HG03064 (cell line): ENCODE results near the gene HNRNPA2B1.
"Not testable (repeated sequence)": the region's sequence is repeated elsewhere in the genome, so short reads cannot be mapped to it uniquely, and the experiment has no call there.

Source experiments
- ATAC-seq: cut with Tn5 transposase; IDR thresholded peaks from one replicate; pipeline ENCODE4 v1.9.1; 2021; ENCODE audit warnings: low read depth; ENCODE audit not compliant: unreplicated experiment

The HNRNPA2B1 gene

DNA sequence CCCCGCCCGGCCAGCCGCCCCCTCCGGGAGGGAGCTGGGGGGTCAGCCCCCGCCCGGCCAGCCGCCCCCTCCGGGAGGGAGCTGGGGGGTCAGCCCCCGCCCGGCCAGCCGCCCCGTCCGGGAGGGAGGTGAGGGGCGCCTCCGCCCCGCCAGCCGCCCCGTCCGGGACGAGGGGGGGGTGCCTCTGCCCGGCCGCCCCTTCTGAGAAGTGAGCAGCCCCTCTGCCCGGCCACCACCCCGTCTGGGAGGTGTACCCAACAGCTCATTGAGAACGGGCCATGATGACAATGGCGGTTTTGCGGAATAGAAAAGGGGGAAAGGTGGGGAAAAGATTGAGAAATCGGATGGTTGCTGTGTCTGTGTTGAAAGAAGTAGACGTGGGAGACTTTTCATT lies 52.2 kb downstream of the HNRNPA2B1 start:
- ATAC-seq, result not testable (repeated sequence)

DNA sequence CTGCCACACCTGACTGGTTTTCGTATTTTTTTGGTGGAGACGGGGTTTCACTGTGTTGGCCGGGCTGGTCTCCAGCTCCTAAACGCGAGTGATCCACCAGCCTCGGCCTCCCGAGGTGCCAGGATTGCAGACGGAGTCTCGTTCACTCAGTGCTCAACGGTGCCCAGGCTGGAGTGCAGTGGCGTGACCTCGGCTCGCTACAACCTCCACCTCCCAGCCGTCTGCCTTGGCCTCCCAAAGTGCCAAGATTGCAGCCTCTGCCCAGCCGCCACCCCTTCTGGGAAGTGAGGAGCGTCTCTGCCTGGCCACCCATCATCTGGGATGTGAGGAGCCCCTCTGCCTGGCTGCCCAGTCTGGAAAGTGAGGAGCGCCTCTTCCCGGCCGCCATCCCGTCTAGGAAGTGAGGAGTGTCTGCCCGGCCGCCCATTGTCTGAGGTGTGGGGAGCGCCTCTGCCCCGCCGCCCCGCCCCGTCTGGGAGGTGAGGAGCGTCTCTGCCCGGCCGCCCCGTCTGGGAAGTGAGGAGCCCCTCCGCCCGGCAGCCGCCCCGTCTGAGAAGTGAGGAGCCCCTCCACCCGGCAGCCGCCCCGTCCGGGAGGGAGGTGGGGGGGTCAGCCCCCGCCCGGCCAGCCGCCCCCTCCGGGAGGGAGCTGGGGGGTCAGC lies 52.8 kb downstream of the HNRNPA2B1 start:
- ATAC-seq, result not testable (repeated sequence)

DNA sequence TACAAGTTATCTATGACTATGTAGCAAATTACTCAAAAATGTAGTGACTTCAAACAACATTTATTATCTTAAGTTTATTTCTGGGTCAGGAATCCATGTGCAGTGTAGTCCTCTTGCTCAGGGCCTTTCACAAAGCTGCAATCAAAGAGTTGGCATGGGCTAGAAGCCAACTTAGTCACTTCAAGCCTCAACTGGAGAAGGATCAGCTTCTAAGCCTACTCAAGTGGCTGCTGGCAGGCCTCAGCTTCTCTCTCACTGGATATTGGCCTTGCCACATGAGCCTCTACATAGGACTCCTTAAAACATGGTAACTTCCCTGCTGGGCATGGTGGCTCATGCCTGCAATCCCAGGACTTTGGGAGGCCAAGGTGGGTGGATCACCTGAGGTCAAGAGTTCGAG lies 53.5 kb downstream of the HNRNPA2B1 start:
- ATAC-seq, result no peak

DNA sequence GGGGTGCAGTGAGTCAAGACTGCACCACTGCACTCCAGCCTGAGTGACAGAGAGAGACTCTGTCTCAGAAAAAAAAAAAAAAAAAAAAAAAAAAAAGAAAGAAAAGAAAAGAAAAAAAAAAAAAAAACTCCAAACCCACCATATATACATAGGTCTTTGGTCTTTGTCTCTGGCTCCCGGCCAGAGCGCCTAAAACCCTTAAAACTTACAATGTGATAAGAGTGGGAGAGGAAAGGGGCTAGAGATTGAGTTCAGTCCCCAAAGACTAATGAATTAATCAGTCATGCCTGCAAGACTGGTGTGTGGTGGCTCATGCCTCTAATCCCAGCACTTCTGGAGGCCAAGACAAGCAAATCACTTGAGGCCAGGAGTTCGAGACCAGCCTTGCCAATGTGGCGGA lies 55.3 kb downstream of the HNRNPA2B1 start:
- no peak for ATAC-seq

DNA sequence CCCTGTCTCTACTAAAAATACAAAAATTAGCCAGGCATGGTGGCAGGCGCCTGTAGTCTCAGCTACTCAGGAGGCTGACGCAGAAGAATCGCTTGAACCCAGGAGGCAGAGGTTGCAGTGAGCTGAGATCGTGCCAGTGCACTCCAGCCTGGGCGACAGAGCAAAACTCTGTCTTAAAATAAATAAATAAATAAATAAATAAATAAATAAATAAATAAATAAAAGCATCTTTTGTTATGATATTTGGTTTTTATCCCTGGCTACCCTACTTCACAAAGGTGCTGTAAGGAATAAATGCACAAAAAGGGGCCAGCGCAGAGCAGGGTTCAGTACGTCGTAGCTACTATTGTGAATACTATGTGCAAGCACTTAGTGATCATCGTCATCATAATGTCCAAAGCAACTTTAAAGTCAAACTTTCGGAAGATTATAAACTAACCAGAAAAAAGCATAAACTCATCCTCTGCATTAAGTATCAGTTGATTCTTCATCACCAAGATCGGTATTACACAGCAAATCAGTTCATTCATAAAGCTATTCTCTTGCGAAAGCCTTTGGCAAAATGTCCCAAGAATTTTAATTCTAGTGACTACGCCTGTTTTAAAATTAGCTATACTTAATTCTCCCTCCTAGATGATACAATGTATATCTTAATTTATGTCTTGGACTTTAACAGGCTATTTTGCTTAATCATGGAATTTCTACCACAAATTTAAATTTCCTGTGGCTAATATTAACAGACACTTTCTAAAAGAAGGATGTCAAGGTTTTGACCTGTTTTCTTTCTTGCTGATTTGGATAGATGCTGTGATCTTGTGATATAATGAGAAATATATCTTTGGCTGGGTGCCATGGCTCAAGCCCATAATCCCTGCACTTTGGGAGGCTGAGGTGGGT lies 56.1 kb downstream of the HNRNPA2B1 start:
- ATAC-seq, result no peak

DNA sequence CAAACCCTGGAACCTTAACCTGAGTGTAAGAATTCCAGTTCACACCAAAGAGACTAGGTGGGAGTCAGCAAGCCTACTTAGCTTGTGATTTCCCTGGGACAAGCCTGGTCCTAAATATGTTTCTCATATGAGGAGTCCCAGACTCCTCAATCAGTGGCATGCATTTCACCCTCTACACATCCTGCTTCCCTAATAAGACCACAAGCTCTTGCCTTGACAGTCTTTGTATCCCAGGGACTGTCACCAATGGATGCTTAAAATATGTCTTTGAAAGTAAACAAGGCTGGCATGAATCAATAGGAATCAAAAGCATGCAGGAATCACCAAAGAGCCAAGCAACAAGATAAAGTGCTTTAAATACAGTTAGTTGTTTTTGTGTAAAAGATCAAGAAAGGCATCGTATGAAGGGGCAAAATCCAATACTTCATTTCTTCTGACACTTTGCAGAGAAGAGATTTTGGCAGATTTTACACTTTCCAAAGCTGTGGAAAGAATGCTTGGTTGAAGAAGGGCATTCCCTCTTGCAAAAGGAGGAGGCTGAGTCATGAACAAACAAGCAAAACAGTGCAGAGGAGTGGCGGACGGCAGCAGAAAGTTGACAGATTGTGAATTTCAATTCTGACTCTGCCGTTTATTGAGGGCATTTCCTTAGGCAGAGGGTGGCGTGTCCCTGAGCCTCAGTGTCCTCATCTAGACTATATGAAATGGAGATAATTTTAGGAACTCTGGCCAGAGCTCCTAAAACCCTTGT lies 57.1 kb downstream of the HNRNPA2B1 start:
- ATAC-seq, result no peak

DNA sequence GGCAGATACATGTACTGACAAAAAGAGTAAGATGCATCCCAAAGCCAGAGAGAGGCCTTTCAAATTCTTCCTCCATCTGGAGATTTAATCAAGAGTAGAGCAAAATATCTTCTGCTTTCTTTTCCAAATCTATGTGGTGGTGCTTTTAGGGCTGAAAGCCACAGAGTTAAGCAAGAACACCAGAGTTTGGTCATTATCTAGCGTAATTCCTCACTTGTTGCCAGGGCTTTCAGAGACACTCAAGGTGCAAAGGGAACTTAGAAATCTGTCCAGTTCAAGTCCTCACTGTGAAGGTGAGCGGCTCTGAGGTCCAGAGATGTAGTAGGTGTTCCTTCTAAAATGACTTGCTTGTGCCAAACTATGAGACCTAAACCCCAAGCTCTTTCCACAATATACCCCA lies 59.5 kb downstream of the HNRNPA2B1 start:
- ATAC-seq, result no peak

DNA sequence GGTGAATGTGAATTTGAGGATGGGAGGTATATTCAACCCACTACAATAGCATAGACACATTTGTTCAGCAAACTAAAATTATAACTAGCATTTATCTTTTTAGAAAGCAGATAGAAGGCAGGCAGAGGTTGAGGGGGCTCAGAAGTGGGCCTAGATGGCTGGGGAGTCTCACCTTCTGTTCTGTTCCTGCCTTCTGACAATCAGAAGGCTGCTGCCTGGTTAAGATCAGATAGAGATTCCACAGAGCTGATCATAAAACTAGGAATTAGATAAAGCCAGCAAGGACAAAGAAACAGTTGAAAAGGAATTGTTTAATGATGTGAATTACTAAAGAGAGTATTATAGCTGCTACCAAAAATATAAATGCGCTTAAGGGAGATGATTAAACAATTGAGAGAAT lies 60.2 kb downstream of the HNRNPA2B1 start:
- ATAC-seq, result no peak
